Superior temporal gyrus (tissue), 1 donor: ENCODE data around the gene MRAP2.
A peak's percentile ranks its signal among the peaks of the same experiment; 100 is the strongest.
"Not testable (repeated sequence)": the region's sequence is repeated elsewhere in the genome, so short reads cannot be mapped to it uniquely, and the experiment has no call there.

Source experiments
- DNase-seq: peaks from one replicate; pipeline ENCODE4 v3.0.0-alpha.2; 2016; ENCODE audit errors: extremely low spot score

Gene MRAP2

GRCh38 chr6:84032000-84032399 is 1.6 kb upstream of the MRAP2 start:
- DNase-seq, result not testable (repeated sequence)

- DNase-seq, result no peak
Measured at GRCh38 chr6:84035484-84035883, 1.9 kb downstream of the MRAP2 start.

GRCh38 chr6:84037425-84038089 is 4.0 kb downstream of the MRAP2 start:
- DNase-seq, result no peak

- DNase-seq, result no peak
Measured at GRCh38 chr6:84042603-84043002, 9.0 kb downstream of the MRAP2 start.

- DNase-seq, result no peak
Measured at GRCh38 chr6:84043555-84043954, 10.0 kb downstream of the MRAP2 start.

GRCh38 chr6:84046755-84047154 is 13.2 kb downstream of the MRAP2 start:
- DNase-seq, result no peak

GRCh38 chr6:84048588-84048987 is 15.0 kb downstream of the MRAP2 start:
- DNase-seq, result no peak

GRCh38 chr6:84050408-84050807 is 16.8 kb downstream of the MRAP2 start:
- DNase-seq, result no peak

- peak; percentile 63 for DNase-seq
Measured at GRCh38 chr6:84052204-84052882, 18.8 kb downstream of the MRAP2 start.

- no peak for DNase-seq
Measured at GRCh38 chr6:84052883-84053241, 19.3 kb downstream of the MRAP2 start.

- DNase-seq, result peak; percentile 61
Measured at GRCh38 chr6:84055647-84056046, 22.1 kb downstream of the MRAP2 start.

GRCh38 chr6:84057908-84058307 is 24.3 kb downstream of the MRAP2 start:
- DNase-seq, result no peak

- DNase-seq, result no peak
Measured at GRCh38 chr6:84059082-84059481, 25.5 kb downstream of the MRAP2 start.

GRCh38 chr6:84061174-84061573 is 27.6 kb downstream of the MRAP2 start:
- DNase-seq, result no peak

- DNase-seq, result peak; percentile 29
Measured at GRCh38 chr6:84061613-84062398, 28.2 kb downstream of the MRAP2 start.

- DNase-seq, result no peak
Measured at GRCh38 chr6:84062519-84063154, 29.1 kb downstream of the MRAP2 start.

- DNase-seq, result no peak
Measured at GRCh38 chr6:84065693-84066290, 32.2 kb downstream of the MRAP2 start.

GRCh38 chr6:84066536-84066935 is 33.0 kb downstream of the MRAP2 start:
- no peak for DNase-seq

- DNase-seq, result not testable (repeated sequence)
Measured at GRCh38 chr6:84068873-84069272, 35.3 kb downstream of the MRAP2 start.

GRCh38 chr6:84072442-84072997 is 38.9 kb downstream of the MRAP2 start:
- DNase-seq, result no peak

GRCh38 chr6:84074988-84075781 is 41.6 kb downstream of the MRAP2 start:
- DNase-seq, result no peak
